NCI-H2107 treated with DMSO at 0.1 percent for 48 hours (cell line): Measurements from ENCODE around the gene LRRIQ1.
A peak's percentile ranks its signal among the peaks of the same experiment; 100 is the strongest.

Experiments
- DNase-seq: peaks from one replicate; lab custom pipeline; 2025; ENCODE audit not compliant: unreplicated experiment; lab: John Stamatoyannopoulos, UW

Gene LRRIQ1

GRCh38 chr12:85059594-85059993 lies 23.4 kb downstream of the LRRIQ1 start:
- DNase-seq: no peak

GRCh38 chr12:85060916-85061315 lies 24.8 kb downstream of the LRRIQ1 start:
- no peak for DNase-seq

GRCh38 chr12:85065837-85066482 lies 29.8 kb downstream of the LRRIQ1 start:
- DNase-seq: no peak

- DNase-seq: no peak
Observed at GRCh38 chr12:85072826-85073225, 36.7 kb downstream of the LRRIQ1 start.

- DNase-seq: peak; percentile 44
Observed at GRCh38 chr12:85076688-85077430, 40.7 kb downstream of the LRRIQ1 start.

- DNase-seq: no peak
Observed at GRCh38 chr12:85085066-85085465, 48.9 kb downstream of the LRRIQ1 start.

GRCh38 chr12:85089792-85090191 lies 53.6 kb downstream of the LRRIQ1 start:
- no peak for DNase-seq

GRCh38 chr12:85092814-85093370 lies 56.7 kb downstream of the LRRIQ1 start:
- no peak for DNase-seq

GRCh38 chr12:85095501-85095900 lies 59.4 kb downstream of the LRRIQ1 start:
- no peak for DNase-seq

GRCh38 chr12:85130646-85131045 lies 94.5 kb downstream of the LRRIQ1 start:
- no peak for DNase-seq

- no peak for DNase-seq
Observed at GRCh38 chr12:85138833-85139232, 102.7 kb downstream of the LRRIQ1 start.

GRCh38 chr12:85147331-85147730 lies 111.2 kb downstream of the LRRIQ1 start:
- DNase-seq: no peak

- no peak for DNase-seq
Observed at GRCh38 chr12:85152311-85152729, 116.2 kb downstream of the LRRIQ1 start.

- peak; percentile 10 for DNase-seq
Observed at GRCh38 chr12:85155791-85156190, 119.6 kb downstream of the LRRIQ1 start.

GRCh38 chr12:85156569-85156968 lies 120.4 kb downstream of the LRRIQ1 start:
- no peak for DNase-seq

GRCh38 chr12:85157035-85157603 lies 121.0 kb downstream of the LRRIQ1 start:
- no peak for DNase-seq

- DNase-seq: no peak
Observed at GRCh38 chr12:85163752-85164321, 127.7 kb downstream of the LRRIQ1 start.

- no peak for DNase-seq
Observed at GRCh38 chr12:85179680-85180270, 143.6 kb downstream of the LRRIQ1 start.

- DNase-seq: no peak
Observed at GRCh38 chr12:85182699-85183098, 146.5 kb downstream of the LRRIQ1 start.

- DNase-seq: no peak
Observed at GRCh38 chr12:85183855-85184254, 147.7 kb downstream of the LRRIQ1 start.

- DNase-seq: no peak
Observed at GRCh38 chr12:85186236-85186635, 150.1 kb downstream of the LRRIQ1 start.
